Sigmoid colon (tissue), 7 donors: ENCODE measurements around the gene TMEM63A. TPM values are rescaled to one million over a fixed set of nuclear protein-coding genes. Genes with fewer than 3 reads are reported as not detected.

Experiments used
- DNase-seq: peaks from one replicate; pipeline ENCODE4 v3.0.0-alpha.2; 2019
- H3K27ac ChIP-seq, 4 donors: fragments of 200-600 bp; sonication (generic); one replicate each; pipeline ENCODE4 v1.5.1; 2016 to 2019; ENCODE audit warnings: mild to moderate bottlenecking in 1 of 4
- H3K27me3 ChIP-seq, 3 donors: fragments of 200-600 bp; sonication (generic); one replicate each; pipeline ENCODE4 v1.5.1; 2019; ENCODE audit warnings: mild to moderate bottlenecking in 1 of 3
- H3K36me3 ChIP-seq, 4 donors: fragments of 200-600 bp; sonication (generic); one replicate each; pipeline ENCODE4 v1.5.1; 2016 to 2019
- H3K4me1 ChIP-seq, 4 donors: fragments of 200-600 bp; sonication (generic); one replicate each; pipeline ENCODE4 v1.5.1; 2017 to 2019
- H3K4me3 ChIP-seq, 4 donors: fragments of 200-600 bp; sonication (generic); one replicate each; pipeline ENCODE4 v1.5.1; 2017 to 2019; ENCODE audit warnings: mild to moderate bottlenecking in 2 of 4, moderate library complexity in 1 of 4
- H3K9me3 ChIP-seq, 4 donors: fragments of 200-600 bp in 3 of 4; sonication (generic) in 3 of 4; one replicate each; pipeline versions ENCODE4 v1.5.1 to v1.6.1; 2013 to 2019
- CTCF ChIP-seq, 4 experiments: fragments of 450-650 bp in 3 of 4; fragments of 200-600 bp in 1 of 4; IDR thresholded peaks; one replicate each; pipeline ENCODE4 v1.5.1; 2016 to 2019; ENCODE audit warnings: antibody characterized with exemption in 4 of 4, mild to moderate bottlenecking in 3 of 4, moderate library complexity in 2 of 4
- EP300 ChIP-seq, 4 donors: sonication (generic); formaldehyde crosslinking; IDR thresholded peaks; one replicate each; pipeline ENCODE4 v1.6.1; 2017; ENCODE audit warnings: antibody characterized with exemption in 4 of 4
- POLR2A ChIP-seq, 2 donors: fragments of 450-650 bp; IDR thresholded peaks; one replicate each; pipeline ENCODE4 v1.6.1; 2016; ENCODE audit warnings: antibody characterized with exemption in 2 of 2, mild to moderate bottlenecking in 2 of 2, moderate library complexity in 2 of 2
- POLR2AphosphoS5 ChIP-seq, 4 donors: sonication (generic); formaldehyde crosslinking; IDR thresholded peaks; one replicate each; pipeline ENCODE4 v1.6.1; 2017; ENCODE audit warnings: antibody characterized with exemption in 4 of 4
- WGBS, 2 donors: extraction: QIAGEN DNeasy Blood & Tissue Kit; methylation state at CpG; one replicate each; pipeline ENCODE4 v1.1.7; 2013; 5-methylcytosine and 5-hydroxymethylcytosine counted together
- intact Hi-C: fragments of 100-400 bp; cut with DNase I; formaldehyde crosslinking; loops from one replicate; pipeline ENCODE4 v1.15.1; 2023
- polyA plus RNA-seq, 3 donors: library from polyadenylated mRNA; stranded (reverse); fragments of 200-250 nt; gene quantifications; one replicate each; pipeline ENCODE4 v1.2.3, GENCODE V29; 2013
- total RNA-seq, 4 donors: library from RNA; depleted of rRNA; stranded (reverse); fragments of >200 nt; gene quantifications; one replicate each; pipeline ENCODE4 v1.1.0, GENCODE V29; 2016
- donor health status: healthy with polysubstance abuse.
- donor health status: Bipolar disorder and iron deficiency.
- donor health status: healthy.

TMEM63A gene
- total and polyA plus RNA-seq, 7 donors: 3.0 to 103 (median 35.9) TPM

GRCh38 chr1:225897595-225898514, 15.7 kb upstream of the TMEM63A start:
- TF ChIP-seq POLR2AphosphoS5 (IDR thresholded peaks at IDR 0.05) (no peak), CTCF (IDR thresholded peaks at IDR 0.05) (no peak), POLR2A (IDR thresholded peaks at IDR 0.05) (no peak), EP300 (IDR thresholded peaks at IDR 0.05) (no peak)
- intact Hi-C loops: no loop called here
- Histone ChIP-seq H3K27ac (no peak overlapping the region), H3K36me3 (no peaks in the 10 kb centered on the region), H3K27me3 (no peaks in the 10 kb centered on the region), H3K4me3 (no peak overlapping the region), H3K9me3 (no peaks in the 10 kb centered on the region), H3K4me1 (no peaks in the 10 kb centered on the region)
- no peak for DNase-seq
- WGBS, 2 donors: 61 to 73% methylated on average over 19 of the region's 19 CpGs

- H3K4me1 ChIP-seq: no peaks in the 10 kb centered on the region
- H3K4me3 ChIP-seq: no peak overlapping the region
- H3K9me3 ChIP-seq: no peaks in the 10 kb centered on the region
- 9 to 22% methylated on average over 7 of the region's 7 CpGs for WGBS, 2 donors
- H3K36me3 ChIP-seq: no peaks in the 10 kb centered on the region
- H3K27me3 ChIP-seq: no peaks in the 10 kb centered on the region
- no peak for DNase-seq
- no peak overlapping the region for H3K27ac ChIP-seq
- intact Hi-C loops: no loop called here
- TF ChIP-seq EP300 (IDR thresholded peaks at IDR 0.05): no peak
- TF ChIP-seq CTCF (IDR thresholded peaks at IDR 0.05): no peak
- TF ChIP-seq POLR2A (IDR thresholded peaks at IDR 0.05): no peak
- TF ChIP-seq POLR2AphosphoS5 (IDR thresholded peaks at IDR 0.05): no peak
Observed at GRCh38 chr1:225896937-225897549, 14.9 kb upstream of the TMEM63A start.

- WGBS, 2 donors: 45 to 72% methylated on average over 5 of the region's 5 CpGs
- Histone ChIP-seq H3K4me3 (no peak overlapping the region), H3K27ac (no peak overlapping the region), H3K4me1 (no peaks in the 10 kb centered on the region), H3K27me3 (no peaks in the 10 kb centered on the region), H3K36me3 (no peaks in the 10 kb centered on the region), H3K9me3 (no peaks in the 10 kb centered on the region)
- TF ChIP-seq POLR2AphosphoS5 (IDR thresholded peaks at IDR 0.05) (no peak), POLR2A (IDR thresholded peaks at IDR 0.05) (no peak), CTCF (IDR thresholded peaks at IDR 0.05) (no peak), EP300 (IDR thresholded peaks at IDR 0.05) (no peak)
- DNase-seq: no peak
- intact Hi-C loops: no loop called here
Observed at GRCh38 chr1:225896494-225896893, 14.3 kb upstream of the TMEM63A start.

GRCh38 chr1:225892307-225892706, 10.1 kb upstream of the TMEM63A start:
- Histone ChIP-seq H3K4me3 (no peak overlapping the region), H3K9me3 (no peaks in the 10 kb centered on the region), H3K27me3 (no peaks in the 10 kb centered on the region), H3K27ac (no peak overlapping the region), H3K36me3 (no peaks in the 10 kb centered on the region), H3K4me1 (peaks cover 0 to 6% (median 0%) of the 10 kb centered on the region in 4 donors)
- TF ChIP-seq EP300 (IDR thresholded peaks at IDR 0.05) (no peak), POLR2AphosphoS5 (IDR thresholded peaks at IDR 0.05) (no peak), CTCF (IDR thresholded peaks at IDR 0.05) (no peak), POLR2A (IDR thresholded peaks at IDR 0.05) (no peak)
- 61 to 85% methylated on average over 6 of the region's 6 CpGs for WGBS, 2 donors
- no peak for DNase-seq
- intact Hi-C loops: no loop called here
